GM12874 (cell line): ENCODE measurements around the gene SCFD2.

ENCODE experiments used
- TF ChIP-seq, protein P1 (sequence below): IDR thresholded peaks from 2 replicates; pipeline ENCODE4 v1.5.1; 2011; ENCODE audit warnings: low read depth, mild to moderate bottlenecking, control low read depth, low read length, moderate library complexity; ENCODE audit not compliant: insufficient read depth

SCFD2 gene

DNA sequence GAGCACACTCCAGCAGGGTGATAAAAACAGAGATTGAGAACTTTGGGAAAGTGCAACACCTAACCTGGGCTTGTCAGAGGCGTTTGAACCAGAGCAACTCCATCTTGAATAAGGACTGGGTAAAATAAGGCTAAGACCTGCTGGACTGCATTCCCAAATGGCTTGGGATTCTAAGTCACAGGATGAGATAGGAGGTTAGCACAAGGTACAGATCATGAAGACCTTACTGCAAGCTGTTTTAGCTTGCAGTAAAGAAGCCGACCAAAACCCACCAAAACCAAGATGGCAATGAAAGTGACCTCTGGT, 43.9 kb downstream of the SCFD2 start:
- TF ChIP-seq, protein P1, sequence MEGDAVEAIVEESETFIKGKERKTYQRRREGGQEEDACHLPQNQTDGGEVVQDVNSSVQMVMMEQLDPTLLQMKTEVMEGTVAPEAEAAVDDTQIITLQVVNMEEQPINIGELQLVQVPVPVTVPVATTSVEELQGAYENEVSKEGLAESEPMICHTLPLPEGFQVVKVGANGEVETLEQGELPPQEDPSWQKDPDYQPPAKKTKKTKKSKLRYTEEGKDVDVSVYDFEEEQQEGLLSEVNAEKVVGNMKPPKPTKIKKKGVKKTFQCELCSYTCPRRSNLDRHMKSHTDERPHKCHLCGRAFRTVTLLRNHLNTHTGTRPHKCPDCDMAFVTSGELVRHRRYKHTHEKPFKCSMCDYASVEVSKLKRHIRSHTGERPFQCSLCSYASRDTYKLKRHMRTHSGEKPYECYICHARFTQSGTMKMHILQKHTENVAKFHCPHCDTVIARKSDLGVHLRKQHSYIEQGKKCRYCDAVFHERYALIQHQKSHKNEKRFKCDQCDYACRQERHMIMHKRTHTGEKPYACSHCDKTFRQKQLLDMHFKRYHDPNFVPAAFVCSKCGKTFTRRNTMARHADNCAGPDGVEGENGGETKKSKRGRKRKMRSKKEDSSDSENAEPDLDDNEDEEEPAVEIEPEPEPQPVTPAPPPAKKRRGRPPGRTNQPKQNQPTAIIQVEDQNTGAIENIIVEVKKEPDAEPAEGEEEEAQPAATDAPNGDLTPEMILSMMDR: no peak

- TF ChIP-seq, protein P1: no peak
Measured at GRCh38 chr4:53321151-53321983, 44.5 kb downstream of the SCFD2 start.

DNA sequence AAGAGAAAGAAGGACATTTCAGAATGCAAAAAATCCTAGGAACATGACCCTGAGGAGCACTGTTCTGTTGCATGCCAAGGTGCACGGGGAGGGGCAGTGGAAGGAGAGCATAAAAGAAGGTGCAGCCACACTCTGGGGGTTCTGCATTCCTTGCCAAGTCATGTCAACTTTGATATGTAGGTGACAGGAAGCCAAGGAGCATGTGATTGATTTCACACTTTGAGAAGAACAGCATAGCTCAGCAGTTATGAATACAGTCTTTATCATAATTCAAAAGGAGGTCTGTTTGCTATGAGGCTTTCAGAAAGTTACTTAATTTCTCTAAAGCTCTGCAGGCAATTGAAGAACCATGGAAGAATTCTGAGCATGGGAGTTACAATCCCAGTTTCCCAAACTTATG, 50.6 kb downstream of the SCFD2 start:
- TF ChIP-seq, protein P1: no peak

- TF ChIP-seq, protein P1: no peak
Measured at GRCh38 chr4:53314252-53314651, 51.6 kb downstream of the SCFD2 start.

GRCh38 chr4:53313510-53313909, 52.4 kb downstream of the SCFD2 start:
- TF ChIP-seq, protein P1: no peak

DNA sequence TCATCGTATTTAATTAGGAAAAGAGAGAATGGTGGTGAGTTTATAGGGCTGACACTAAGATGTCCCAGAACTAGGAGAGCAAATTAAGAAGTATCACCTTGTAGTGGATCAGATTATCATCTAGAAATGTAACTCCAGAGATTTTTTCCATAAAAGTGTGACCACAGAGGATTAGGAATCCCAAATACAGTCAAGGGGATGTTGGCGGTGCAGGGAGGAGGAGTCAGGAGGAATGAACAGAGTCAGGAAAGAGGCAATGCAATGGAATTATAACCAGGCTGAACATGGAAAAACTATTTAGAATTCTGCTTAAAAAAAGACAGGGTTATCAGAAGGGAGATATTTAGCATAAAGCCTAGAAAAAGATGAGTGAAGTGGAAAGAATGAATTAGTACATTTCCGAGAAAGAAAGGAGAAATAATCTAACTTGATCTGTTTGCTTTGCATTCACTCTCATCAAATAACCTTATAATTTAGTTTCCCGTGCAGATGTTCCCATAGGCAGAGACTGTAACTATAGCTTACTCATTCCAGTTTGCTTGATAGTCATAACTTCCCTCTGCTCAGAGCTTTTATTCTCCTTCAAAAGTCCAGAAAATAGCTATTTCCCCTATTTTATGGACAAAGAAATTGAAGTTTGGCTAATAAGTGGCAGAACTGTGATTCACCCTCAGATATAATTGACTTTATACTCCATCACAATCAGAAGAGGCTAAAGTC, 56.4 kb downstream of the SCFD2 start:
- TF ChIP-seq, protein P1: no peak

- TF ChIP-seq, protein P1: no peak
Measured at GRCh38 chr4:53307819-53308780, 57.8 kb downstream of the SCFD2 start.
